HG02870 (cell line): ENCODE data around the gene SLC24A4.
A peak's percentile ranks its signal among the peaks of the same experiment; 100 is the strongest.

Source experiments
- ATAC-seq: cut with Tn5 transposase; IDR thresholded peaks from one replicate; pipeline ENCODE4 v1.9.1; 2021; ENCODE audit warnings: mild to moderate bottlenecking, moderate library complexity; ENCODE audit not compliant: unreplicated experiment

SLC24A4 gene

GRCh38 chr14:92433407-92433806 is 110.4 kb downstream of the SLC24A4 start:
- no peak for ATAC-seq

GRCh38 chr14:92435154-92435553 is 112.2 kb downstream of the SLC24A4 start:
- ATAC-seq, result no peak

DNA sequence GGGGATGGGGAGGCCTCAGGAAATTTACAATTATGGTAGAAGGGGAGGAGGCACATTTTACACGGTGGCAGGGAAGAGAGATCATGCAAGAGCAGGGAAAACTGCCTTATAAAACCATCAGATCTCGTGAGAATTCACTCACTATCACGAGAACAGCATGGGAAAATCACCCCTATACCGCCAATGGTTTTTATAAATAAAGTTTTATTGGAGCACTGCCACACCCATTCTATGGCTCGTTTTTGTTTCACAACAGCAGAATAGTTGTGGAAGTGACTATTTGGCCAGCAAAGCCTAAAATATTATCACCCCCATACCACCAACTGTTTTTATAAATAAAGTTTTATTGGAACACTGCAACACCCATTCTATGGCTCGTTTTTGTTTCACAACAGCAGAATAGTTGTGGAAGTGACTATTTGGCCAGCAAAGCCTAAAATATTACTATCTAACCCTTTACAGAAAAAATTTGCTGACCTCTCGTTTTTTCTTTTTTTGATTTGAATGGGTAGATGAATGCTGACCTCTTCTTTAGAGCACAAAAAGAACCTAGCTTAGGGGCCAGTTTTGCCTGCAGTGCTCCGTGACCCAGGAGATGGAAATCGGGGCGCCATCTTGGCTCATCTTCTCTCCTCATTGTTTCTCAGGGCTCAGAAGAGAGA is 113.3 kb downstream of the SLC24A4 start:
- no peak for ATAC-seq

DNA sequence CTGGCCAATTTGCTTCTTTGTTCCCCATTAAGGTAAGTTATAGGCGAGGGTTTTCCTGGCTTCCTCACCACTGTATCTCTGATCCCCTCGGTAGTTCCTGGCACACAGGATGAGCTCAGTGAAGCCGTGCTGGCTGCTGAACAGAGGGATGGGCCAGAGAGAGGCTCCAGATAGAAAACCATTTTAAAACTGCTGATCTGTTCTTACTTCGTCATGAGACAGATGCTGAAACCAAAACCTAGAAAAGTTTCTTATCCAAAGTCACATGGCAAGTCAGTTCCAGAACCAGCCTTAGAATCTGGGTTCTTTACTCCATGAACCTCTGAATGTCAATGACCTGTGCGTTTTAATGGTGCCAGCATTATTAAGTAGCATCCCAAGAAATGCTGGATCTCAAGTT is 114.3 kb downstream of the SLC24A4 start:
- ATAC-seq, result no peak

DNA sequence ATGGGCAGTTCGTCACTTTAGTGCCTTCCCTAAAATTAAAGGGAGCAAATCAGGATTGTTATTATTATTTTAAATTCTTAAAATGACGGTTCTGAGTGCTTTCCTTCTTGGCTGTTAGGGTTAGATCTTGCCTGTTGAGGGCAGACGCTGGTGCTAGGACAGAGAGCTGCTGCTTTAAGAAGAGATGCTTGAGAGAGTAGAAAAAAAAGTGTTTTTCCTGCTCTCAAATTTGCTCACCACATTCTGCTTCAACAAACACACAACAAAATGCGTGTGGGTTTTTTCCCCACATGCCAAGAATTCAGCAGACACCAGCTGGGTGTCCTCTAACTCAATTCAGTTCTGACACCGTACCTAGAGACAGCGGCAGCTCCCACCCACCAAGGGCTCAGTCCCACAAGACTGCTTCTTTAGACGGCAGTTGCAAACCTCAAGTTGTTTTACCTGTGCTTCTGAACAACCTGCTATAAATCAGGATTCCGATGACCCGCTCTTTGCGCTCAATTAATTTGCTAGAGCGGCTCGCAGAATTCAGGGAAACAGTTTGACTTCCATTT is 114.8 kb downstream of the SLC24A4 start:
- peak; percentile 48 for ATAC-seq

DNA sequence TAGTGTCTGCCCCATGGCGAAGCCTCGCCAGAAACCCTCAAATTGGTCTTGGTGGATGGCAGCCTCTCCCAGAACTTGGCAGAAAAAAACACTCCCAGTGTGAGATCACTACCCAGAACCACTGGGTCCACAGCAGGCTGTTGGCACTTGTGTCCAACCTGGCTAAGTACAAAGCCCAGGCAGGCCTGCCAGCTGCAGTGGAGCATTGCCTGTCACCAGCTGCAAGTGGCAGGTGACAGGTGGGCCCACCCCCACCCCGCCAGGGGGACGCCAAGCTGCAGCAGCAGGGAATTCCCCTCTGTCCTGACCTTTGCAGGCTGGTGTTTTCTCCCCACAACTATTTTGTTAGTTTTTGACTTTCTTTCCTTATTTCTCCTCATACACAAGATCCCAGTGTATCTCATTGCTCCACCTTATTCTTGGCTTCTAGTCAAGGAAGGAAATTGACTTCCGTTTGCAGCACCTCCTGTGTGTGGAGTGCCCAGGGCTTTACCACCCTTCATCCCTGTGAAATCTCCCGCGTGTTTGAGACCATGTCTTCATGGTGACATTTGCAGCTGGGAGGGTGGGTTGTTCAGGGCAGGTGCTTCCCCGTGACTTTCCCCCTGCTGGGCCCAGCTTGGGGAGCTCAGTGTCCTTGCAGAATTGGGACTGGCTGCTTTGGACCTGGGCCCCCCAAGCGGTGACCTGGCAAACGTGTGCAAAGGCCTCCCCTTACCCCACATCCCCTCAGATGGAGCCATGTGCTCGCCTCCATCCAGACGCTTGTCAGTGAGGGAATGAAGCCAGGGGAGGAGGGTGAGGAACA is 116.8 kb downstream of the SLC24A4 start:
- ATAC-seq, result no peak

DNA sequence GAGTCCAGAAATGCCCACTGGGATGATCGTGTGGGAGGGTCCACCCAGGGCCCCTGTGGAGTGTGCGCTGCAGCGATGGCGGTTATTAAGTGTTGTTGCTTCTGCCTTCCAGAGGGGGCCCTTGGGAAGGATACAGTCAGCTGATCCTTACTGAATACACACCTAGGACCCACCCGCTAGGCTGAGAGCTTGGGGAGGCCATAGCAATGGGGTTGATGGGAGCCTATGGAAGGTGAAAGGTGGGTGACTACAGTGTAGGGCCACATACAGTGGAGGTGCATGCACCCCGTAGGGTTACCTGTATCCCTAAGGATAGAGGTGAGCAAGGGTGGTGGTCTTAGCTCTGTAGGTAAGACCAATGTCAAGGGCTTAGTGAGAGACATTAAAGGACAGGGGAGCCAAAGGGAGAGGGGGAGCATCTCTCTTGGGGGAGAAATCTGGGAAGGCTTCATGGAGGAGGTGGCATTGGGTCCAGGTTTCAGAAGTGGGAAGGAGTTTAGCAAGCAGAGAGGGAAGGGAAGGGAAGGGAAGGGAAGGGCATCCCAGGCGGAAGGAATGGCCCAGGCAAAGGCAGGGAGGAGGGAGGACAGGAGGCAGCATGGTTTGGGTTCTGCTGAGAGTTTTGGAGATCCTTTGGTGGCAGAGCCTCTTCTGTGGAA is 117.5 kb downstream of the SLC24A4 start:
- no peak for ATAC-seq

DNA sequence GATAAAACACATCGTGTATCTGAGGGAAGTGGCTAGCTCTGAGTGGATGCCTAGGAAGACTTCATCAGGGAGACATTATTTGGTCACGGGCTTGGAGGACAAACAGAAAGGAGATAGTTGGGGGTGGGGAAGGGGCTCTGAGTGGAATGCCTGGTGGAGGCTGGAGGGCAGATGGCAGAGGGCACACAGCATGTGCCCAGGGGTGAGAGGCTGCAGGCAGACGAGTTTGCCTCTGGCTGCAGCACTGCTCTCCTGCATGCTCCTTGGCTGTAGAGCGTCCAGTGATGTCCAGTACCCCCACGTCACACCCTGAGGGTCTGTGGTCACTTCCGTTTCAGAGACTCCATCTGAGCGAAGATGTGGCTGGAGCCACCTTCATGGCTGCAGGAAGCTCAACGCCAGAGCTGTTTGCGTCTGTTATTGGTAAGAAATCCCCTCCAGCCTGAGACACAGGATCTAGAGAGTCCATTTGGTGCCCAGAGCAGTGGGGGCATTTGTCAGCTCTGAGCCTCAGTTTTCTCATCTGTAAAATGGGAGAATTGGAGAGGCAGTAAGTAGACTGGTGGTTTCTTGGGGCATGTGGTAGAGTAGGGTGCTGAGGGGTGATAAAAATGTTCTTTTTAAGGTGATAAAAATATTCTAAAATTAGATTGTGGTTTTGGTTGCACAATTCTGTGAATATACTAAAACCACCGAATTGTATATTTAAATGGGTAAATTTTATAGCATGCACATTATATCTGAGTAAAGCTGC is 119.0 kb downstream of the SLC24A4 start:
- no peak for ATAC-seq

DNA sequence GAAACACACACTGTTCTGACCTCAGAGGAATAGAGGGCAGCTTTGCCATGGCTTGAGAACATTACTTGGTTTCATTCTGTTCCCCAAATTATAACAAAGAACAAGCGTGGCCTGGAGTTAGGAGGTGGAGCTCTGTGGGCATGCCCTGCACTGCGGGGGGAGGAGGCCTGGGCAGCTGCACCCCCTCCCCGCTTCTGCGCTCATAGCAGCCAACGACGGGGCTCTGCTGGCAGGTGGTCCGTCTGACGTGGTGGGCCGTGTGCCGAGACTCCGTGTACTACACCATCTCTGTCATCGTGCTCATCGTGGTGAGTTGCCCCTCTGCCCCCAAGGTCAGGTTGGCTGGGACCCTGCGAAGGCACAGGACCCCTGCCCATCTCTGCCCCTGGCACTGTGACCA is 120.2 kb downstream of the SLC24A4 start:
- no peak for ATAC-seq

DNA sequence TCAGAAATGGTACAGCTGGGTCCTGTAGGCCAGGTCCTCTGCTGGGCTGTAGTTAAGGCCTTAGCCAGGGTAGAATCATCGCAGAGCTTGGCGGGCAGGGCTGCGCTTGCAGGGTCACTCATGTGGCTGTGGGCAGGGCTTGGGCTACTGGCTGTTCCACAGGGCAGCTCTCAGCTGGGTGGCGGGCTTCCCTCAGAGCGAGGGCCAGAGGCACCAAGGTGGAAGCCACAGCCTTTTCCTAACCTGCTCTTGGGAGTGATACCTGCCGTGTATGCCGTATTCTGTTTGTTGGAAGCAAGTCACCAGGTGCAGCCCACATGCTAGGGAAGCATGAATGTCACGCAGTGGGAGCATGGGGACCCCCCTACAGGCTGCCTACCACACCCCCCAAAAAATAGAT is 120.8 kb downstream of the SLC24A4 start:
- no peak for ATAC-seq

DNA sequence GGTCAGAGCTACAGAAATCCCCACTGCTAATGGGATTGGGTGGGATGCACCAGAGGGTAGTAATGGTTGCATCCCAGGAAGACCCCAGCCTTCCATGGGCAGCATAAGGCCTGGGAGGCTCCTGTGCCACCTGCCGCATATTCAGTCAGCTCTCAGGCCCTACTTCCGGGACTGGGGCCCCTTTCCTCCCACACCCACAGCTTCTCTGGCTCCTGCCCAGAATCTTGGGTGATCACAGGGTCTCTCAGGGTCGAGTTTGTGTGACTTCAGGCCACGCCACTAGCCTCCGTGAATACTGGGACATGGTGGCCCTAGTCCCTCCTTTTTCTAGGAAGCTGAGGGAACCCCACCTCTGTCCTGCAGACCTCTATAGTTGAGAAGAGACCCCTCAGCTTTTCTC is 123.8 kb downstream of the SLC24A4 start:
- ATAC-seq, result no peak

DNA sequence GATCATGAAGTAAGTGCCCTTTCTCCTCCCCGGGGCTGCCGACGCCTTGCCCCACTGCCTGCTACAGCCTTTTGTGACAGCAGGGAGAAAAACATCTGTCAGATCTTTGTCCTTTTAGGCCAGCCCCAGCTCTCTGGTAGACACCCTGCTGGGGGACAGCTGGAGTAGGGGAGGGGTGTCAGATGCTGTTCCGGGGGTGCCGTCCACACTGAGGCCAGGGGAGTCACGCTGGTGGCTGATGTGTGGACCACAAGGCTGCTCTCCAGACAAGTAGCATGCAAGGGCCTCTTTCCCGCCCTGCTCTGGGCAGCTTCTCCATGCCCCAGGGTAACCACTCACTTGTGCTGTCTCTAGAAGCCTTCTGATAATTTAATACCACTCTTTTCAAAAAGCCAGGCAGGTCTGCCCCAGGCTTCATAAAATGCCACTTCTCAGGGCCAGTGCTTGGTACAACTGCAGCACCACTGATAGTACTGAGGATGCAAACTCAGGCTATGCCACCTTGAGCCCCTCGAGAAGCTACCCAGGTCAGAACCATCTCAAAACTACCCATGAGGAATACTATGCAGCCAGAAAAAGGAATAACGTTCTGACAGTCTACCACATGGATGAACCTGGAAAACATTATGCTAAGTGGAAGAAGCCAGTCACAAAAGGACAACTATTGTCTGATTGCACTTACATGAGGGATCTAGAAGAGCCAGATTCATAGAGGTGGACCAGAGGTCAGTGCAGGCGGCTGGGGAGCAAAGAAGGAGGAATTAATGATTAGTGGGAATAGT is 124.6 kb downstream of the SLC24A4 start:
- no peak for ATAC-seq

GRCh38 chr14:92448786-92449185 is 125.8 kb downstream of the SLC24A4 start:
- ATAC-seq, result no peak

- ATAC-seq, result no peak
These were observed 126.6 kb downstream of the SLC24A4 start for GRCh38 chr14:92449404-92450181.

DNA sequence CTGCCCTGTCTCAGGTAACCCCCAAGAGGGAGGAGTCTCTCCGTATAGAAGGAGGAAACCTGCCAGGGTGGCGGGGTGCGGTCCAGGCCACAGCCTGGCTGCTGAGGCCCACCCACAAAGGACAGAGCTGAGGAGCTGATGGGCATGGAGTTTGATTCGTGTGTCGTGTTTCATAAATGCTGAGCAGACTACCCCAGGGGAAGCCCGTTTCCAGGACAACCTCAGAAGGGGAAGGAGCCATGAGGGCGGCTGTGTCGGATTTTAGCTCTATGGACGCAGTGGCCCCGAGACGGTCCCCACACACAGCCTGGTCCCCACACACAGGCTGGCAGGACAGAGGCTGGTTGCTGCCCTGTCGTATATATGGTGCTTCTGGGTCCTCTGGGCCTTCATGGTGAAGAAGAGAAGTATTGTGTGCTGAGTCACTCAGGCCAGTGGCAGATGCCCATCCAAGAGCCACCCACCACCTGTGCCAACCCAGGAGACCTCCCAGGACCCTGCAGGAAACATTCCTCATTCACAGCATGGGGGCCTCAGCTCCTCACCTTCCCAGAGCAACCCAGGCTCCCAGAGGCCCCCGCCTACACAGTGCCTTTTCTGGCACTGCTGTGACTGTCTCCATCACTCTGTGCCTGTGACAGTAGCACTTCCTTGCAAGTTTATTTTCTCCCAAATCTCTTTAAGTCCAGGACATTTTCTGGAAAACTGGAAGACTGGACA is 127.5 kb downstream of the SLC24A4 start:
- no peak for ATAC-seq

DNA sequence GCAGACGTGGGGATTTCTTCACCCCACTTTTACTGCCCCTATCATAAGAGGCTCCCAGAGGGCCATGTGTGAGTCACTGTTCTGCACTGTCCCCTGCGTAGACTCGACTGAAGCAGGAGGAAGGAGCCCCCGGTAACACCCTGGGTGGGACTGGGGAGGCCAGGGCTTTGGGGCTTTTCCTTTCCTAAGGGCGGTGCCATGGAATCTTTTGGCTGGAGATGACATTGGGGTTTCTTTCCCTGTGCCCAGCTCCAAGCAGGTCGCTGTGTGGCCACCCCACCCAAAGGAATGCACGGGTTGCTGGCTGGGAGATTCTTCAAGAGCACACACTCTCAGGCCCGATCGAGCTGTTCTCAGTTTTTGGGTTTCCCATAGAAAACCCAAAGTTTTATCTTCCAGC is 128.3 kb downstream of the SLC24A4 start:
- ATAC-seq, result no peak

DNA sequence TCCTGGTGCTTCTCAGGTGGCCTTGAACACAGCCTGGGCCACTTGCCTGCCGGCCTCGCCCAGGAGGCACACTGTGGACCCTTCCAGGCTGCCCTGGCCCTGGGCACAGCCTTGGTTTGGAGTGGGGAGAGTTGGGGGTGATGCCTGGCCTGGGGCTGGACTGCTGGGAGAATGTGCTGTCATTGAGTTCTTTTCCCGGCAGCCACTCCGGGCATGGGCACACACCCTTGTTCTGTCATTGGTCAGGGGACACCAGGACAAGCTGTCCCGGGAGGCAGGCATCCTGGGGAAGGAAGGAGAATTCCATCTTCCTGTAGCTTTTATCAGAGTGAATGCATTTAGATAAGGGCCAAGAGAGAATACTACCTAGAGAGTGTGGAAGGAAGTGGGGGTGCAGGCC is 128.8 kb downstream of the SLC24A4 start:
- no peak for ATAC-seq

GRCh38 chr14:92452471-92452870 is 129.5 kb downstream of the SLC24A4 start:
- no peak for ATAC-seq

- no peak for ATAC-seq
These were observed 130.7 kb downstream of the SLC24A4 start for GRCh38 chr14:92453691-92454090.
